Progenitor cell of endocrine pancreas (in vitro differentiated cells): ENCODE measurements around the gene TRAFD1. TPM values are rescaled to one million over a fixed set of nuclear protein-coding genes. Genes with fewer than 3 reads are reported as not detected.
A peak's percentile ranks its signal among the peaks of the same experiment; 100 is the strongest.

Experiments
- DNase-seq: peaks from one replicate; pipeline ENCODE4 v3.0.0; 2021; ENCODE audit warnings: low spot score; ENCODE audit not compliant: unreplicated experiment
- H3K27ac Mint-ChIP-seq: 2 replicates; pipeline ENCODE4 v1.8.0; 2021; ENCODE audit warnings: mild to moderate bottlenecking, moderate library complexity, mixed read lengths
- H3K27me3 Mint-ChIP-seq: 2 replicates; pipeline ENCODE4 v1.8.0; 2021; ENCODE audit warnings: mixed read lengths
- H3K36me3 Mint-ChIP-seq: 2 replicates; pipeline ENCODE4 v1.8.0; 2022; ENCODE audit warnings: mixed read lengths; ENCODE audit not compliant: insufficient read depth
- H3K4me1 Mint-ChIP-seq: 2 replicates; pipeline ENCODE4 v1.8.0; 2021; ENCODE audit warnings: low read depth, mixed read lengths
- H3K4me3 Mint-ChIP-seq: 2 replicates; pipeline ENCODE4 v1.8.0; 2021; ENCODE audit warnings: low read depth, mild to moderate bottlenecking, moderate library complexity, mixed read lengths
- H3K9me3 Mint-ChIP-seq: 2 replicates; pipeline ENCODE4 v1.8.0; 2021; ENCODE audit warnings: low read depth, mixed read lengths
- total RNA-seq: library from RNA; stranded (reverse); gene quantifications from 2 replicates; pipeline ENCODE4 v1.2.1, GENCODE V29; 2021
- TF ChIP-seq, protein P1 (sequence below): fragments of 200-600 bp; sonication (generic); IDR thresholded peaks from one replicate; pipeline ENCODE4 v1.5.0; 2021; ENCODE audit warnings: antibody characterized with exemption, mild to moderate bottlenecking; ENCODE audit not compliant: unreplicated experiment

The TRAFD1 gene
- total RNA-seq, 1 donor from 2014 or later, result 34.7 TPM

DNA sequence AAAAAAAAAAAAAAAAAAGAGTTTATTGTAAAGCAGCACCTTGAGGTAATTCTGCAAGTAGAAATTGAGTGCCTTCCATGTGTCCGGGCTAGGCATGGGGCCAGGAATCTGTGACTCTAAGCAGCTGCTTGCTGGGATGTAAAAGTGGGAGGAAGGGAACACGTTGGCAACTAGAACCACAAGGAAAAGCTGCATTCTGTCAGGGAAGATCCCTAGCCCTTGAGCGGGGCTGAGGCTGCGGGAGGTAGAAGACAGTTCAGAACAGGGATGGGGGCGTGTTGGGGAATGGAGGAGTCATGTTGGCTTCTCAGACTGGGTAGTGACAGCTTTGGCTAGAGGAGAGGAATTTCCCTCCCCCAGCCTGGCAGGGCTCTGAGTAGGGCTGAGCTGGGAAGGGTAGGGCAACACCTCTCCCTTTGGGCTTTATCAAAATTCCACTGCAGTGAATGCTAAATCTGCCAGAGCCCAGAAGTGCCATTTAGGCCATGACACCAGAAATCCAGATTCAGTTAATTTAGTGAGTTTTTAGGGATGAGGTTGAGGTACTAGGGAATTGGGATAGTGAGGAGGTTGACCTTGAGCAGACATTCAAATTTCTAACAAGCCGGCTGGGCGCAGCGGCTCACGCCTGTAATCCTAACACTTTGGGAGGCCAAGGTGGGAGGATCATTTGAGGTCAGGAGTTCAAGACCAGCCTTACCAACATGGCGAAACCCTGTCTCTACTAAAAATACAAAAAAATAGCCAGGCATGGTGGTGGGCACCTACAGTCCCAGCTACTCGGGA, 3.4 kb upstream of the TRAFD1 start:
- Mint-ChIP-seq H3K4me1 (peaks cover 20% of the 10 kb centered on the region), H3K4me3 (no peak overlapping the region), H3K36me3 (no peaks in the 10 kb centered on the region), H3K27ac (no peak overlapping the region), H3K9me3 (no peaks in the 10 kb centered on the region), H3K27me3 (no peaks in the 10 kb centered on the region)
- DNase-seq, result no peak
- TF ChIP-seq, protein P1, sequence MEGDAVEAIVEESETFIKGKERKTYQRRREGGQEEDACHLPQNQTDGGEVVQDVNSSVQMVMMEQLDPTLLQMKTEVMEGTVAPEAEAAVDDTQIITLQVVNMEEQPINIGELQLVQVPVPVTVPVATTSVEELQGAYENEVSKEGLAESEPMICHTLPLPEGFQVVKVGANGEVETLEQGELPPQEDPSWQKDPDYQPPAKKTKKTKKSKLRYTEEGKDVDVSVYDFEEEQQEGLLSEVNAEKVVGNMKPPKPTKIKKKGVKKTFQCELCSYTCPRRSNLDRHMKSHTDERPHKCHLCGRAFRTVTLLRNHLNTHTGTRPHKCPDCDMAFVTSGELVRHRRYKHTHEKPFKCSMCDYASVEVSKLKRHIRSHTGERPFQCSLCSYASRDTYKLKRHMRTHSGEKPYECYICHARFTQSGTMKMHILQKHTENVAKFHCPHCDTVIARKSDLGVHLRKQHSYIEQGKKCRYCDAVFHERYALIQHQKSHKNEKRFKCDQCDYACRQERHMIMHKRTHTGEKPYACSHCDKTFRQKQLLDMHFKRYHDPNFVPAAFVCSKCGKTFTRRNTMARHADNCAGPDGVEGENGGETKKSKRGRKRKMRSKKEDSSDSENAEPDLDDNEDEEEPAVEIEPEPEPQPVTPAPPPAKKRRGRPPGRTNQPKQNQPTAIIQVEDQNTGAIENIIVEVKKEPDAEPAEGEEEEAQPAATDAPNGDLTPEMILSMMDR, result no peak

DNA sequence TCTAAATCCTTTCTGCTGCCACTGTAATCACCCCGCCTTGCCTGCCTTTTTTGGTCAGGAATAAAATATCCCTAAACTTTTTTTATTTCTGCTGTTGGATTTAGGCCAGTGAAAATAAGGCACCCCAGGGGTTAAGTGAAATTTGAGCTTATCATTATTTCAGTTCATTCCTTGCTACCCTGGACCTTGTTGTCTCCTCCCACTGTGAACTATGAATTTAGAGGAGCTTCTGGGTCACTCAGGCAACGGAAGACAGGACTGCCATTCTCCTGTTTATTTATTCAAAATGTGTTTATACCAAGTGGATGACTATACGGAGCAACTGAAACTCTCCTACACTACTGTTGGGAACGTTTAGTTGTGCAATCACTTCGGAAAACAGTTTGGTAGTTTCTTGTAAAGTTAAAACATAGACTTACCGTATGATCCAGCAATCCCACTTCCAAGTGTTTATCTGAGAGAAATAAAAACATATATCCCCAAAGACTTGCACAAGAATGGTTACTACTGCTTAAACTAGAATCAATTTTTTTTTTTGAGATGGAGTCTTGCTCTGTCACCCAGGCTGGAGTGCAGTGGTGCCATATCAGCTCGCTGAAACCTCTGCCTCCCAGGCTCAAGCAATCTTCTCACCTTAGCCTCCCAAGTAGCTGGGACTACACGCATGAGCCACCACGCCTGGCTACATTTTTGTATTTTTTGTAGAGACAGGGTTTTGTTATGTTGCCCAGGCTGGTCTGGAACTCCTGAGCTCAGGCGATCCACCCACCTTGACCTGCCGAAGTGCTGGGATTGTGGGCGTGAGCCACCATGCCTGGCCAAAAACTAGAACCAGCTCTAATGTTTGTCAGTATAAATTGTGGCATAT, 2.3 kb upstream of the TRAFD1 start:
- TF ChIP-seq, protein P1, result no peak
- Mint-ChIP-seq H3K36me3 (no peaks in the 10 kb centered on the region), H3K4me1 (peaks cover 20% of the 10 kb centered on the region), H3K9me3 (no peaks in the 10 kb centered on the region), H3K27me3 (no peaks in the 10 kb centered on the region), H3K4me3 (no peak overlapping the region), H3K27ac (no peak overlapping the region)
- no peak for DNase-seq

DNA sequence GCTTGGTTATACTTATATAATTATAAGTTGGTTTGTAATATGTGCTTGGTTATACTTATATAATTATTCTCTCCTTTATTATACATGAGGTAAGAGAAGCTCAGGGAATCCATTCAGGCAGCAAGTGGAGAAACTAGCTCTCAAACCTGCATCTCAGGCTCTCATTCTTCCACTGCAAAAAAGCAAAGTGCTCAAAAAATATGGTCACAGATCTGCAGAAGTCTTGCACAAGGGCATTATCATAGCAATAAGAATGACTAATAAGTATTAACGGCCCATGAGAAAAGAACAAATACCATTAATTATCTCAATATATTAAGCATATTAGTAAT, 476 bp upstream of the TRAFD1 start:
- no peaks in the 10 kb centered on the region for H3K36me3 Mint-ChIP-seq
- H3K4me1 Mint-ChIP-seq, result peaks cover 20% of the 10 kb centered on the region
- DNase-seq, result no peak
- H3K9me3 Mint-ChIP-seq, result no peaks in the 10 kb centered on the region
- no peak overlapping the region for H3K27ac Mint-ChIP-seq
- H3K4me3 Mint-ChIP-seq, result peak overlapping the region; percentile 86
- no peaks in the 10 kb centered on the region for H3K27me3 Mint-ChIP-seq
- TF ChIP-seq, protein P1, result no peak

DNA sequence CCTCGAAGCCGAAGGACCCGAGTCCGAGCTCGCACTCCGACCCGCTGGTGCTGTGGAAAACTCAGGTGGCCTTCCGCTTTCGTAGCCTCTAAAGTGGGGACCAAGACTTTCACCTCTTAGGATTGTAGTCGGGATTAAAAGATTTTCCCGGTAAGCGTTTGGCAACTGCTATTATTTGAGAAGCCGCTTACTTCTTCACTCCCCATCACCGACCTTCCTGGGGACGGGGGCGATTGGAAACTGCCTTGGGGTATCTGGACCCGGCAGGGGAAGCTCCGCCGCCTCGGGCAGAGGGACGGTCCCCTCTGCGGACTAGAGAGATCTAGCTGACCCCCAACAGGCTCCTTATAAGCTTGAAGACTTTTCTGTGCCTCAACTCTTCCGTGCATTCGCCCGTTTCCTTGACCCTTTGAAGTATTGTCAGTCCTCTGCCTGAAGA, 659 bp downstream of the TRAFD1 start:
- Mint-ChIP-seq H3K9me3 (no peaks in the 10 kb centered on the region), H3K4me1 (peaks cover 20% of the 10 kb centered on the region), H3K36me3 (no peaks in the 10 kb centered on the region), H3K4me3 (peak overlapping the region; percentile 86), H3K27me3 (no peaks in the 10 kb centered on the region), H3K27ac (peak overlapping the region; percentile 52)
- no peak for DNase-seq
- TF ChIP-seq, protein P1, result no peak

DNA sequence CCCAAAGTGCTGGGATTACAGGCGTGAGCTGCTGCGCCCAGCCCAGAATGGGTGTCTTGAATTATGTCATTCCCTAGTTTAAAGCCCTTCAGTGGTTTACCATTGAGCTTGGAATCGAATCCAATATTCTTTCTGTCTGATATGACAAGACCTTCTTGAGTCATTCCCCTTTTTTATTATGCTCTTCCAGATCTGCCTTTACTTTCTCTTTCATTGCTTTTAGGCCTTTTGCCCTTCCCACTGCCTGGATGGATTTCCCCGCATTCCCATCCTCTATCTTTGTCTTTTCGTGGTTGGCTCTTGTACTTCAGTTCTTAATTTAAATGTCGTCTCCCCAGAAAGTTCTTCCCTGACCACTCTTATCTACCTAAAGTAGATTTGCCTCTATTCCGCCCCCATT, 1.6 kb downstream of the TRAFD1 start:
- TF ChIP-seq, protein P1, result no peak
- H3K4me1 Mint-ChIP-seq, result peaks cover 18% of the 10 kb centered on the region
- peak overlapping the region; percentile 23 for H3K27ac Mint-ChIP-seq
- H3K9me3 Mint-ChIP-seq, result no peaks in the 10 kb centered on the region
- peak overlapping the region; percentile 86 for H3K4me3 Mint-ChIP-seq
- no peak for DNase-seq
- H3K36me3 Mint-ChIP-seq, result no peaks in the 10 kb centered on the region
- H3K27me3 Mint-ChIP-seq, result no peaks in the 10 kb centered on the region
